Measurements from ENCODE around the gene PKNOX2. TPM values are rescaled to one million over a fixed set of nuclear protein-coding genes. Genes with fewer than 3 reads are reported as not detected.

The PKNOX2 gene
- total RNA-seq, 1 donor from 2014 or later, result 7.6 TPM

GRCh38 chr11:125399945-125400344 is 235.4 kb downstream of the PKNOX2 start:
- intact Hi-C loops (cut with micrococcal nuclease), result loop anchor here (10.0 kb wide), 1 partner anchor 235 kb away; the partner anchor contains the start of gene PKNOX2
- ATAC-seq, result no peak

GRCh38 chr11:125401235-125401634 is 236.7 kb downstream of the PKNOX2 start:
- intact Hi-C loops (cut with micrococcal nuclease), result loop anchor here (10.0 kb wide), 1 partner anchor 236 kb away; the partner anchor contains the start of gene PKNOX2
- ATAC-seq, result no peak
- DNase-seq, result no peak

More at GRCh38 chr11:125399945-125400344, 235.4 kb downstream of the PKNOX2 start:
- no peak for DNase-seq

- intact Hi-C loops (cut with micrococcal nuclease), result loop anchor here (10.0 kb wide), 1 partner anchor 237 kb away; the partner anchor contains the start of gene PKNOX2
- ATAC-seq (peak; percentile 14), DNase-seq (no peak)
These were observed 237.2 kb downstream of the PKNOX2 start for GRCh38 chr11:125401746-125402145.

GRCh38 chr11:125402435-125402834 is 237.9 kb downstream of the PKNOX2 start:
- intact Hi-C loops (cut with micrococcal nuclease), result loop anchor here (10.0 kb wide), 1 partner anchor 238 kb away; the partner anchor contains the start of gene PKNOX2
- no peak for ATAC-seq
- DNase-seq, result no peak

GRCh38 chr11:125404157-125404810 is 239.7 kb downstream of the PKNOX2 start:
- intact Hi-C loops (cut with micrococcal nuclease), result loop anchor here (10.0 kb wide), 1 partner anchor 239 kb away; the partner anchor contains the start of gene PKNOX2
- ATAC-seq (no peak), DNase-seq (no peak)

- DNase-seq (peak; percentile 81), ATAC-seq (peak; percentile 86)
- intact Hi-C loops (cut with micrococcal nuclease), result loop anchor here (10.0 kb wide), 1 partner anchor 240 kb away; the partner anchor contains the start of gene PKNOX2
These were observed 240.6 kb downstream of the PKNOX2 start for GRCh38 chr11:125404811-125405790.

GRCh38 chr11:125407046-125407445 is 242.5 kb downstream of the PKNOX2 start:
- DNase-seq (no peak), ATAC-seq (no peak)
- intact Hi-C loops (cut with micrococcal nuclease), result loop anchor here (10.0 kb wide), 1 partner anchor 242 kb away; the partner anchor contains the start of gene PKNOX2

- ATAC-seq (peak; percentile 84), DNase-seq (peak; percentile 76)
- intact Hi-C loops (cut with micrococcal nuclease), result loop anchor here (10.0 kb wide), 1 partner anchor 244 kb away; the partner anchor contains the start of gene PKNOX2
These were observed 243.8 kb downstream of the PKNOX2 start for GRCh38 chr11:125408311-125408711.

GRCh38 chr11:125410091-125410490 is 245.5 kb downstream of the PKNOX2 start:
- DNase-seq, result no peak
- ATAC-seq, result no peak
- intact Hi-C loops (cut with micrococcal nuclease), result no loop called here

GRCh38 chr11:125412177-125412496 is 247.6 kb downstream of the PKNOX2 start:
- ATAC-seq (no peak), DNase-seq (no peak)
- intact Hi-C loops (cut with micrococcal nuclease), result no loop called here

GRCh38 chr11:125412509-125412908 is 248.0 kb downstream of the PKNOX2 start:
- ATAC-seq (no peak), DNase-seq (no peak)
- intact Hi-C loops (cut with micrococcal nuclease), result no loop called here

GRCh38 chr11:125413226-125413625 is 248.7 kb downstream of the PKNOX2 start:
- intact Hi-C loops (cut with micrococcal nuclease), result no loop called here
- ATAC-seq (no peak), DNase-seq (no peak)

- no peak for ATAC-seq
- intact Hi-C loops (cut with micrococcal nuclease), result no loop called here
- no peak for DNase-seq
These were observed 249.6 kb downstream of the PKNOX2 start for GRCh38 chr11:125414121-125414520.

GRCh38 chr11:125416981-125417935 is 252.7 kb downstream of the PKNOX2 start:
- intact Hi-C loops (cut with micrococcal nuclease), result no loop called here
- no peak for DNase-seq
- ATAC-seq, result peak; percentile 79

GRCh38 chr11:125418396-125418795 is 253.8 kb downstream of the PKNOX2 start:
- ATAC-seq (peak; percentile 74), DNase-seq (peak; percentile 47)
- intact Hi-C loops (cut with micrococcal nuclease), result no loop called here

GRCh38 chr11:125422681-125423080 is 258.1 kb downstream of the PKNOX2 start:
- intact Hi-C loops (cut with micrococcal nuclease), result no loop called here
- no peak for ATAC-seq
- DNase-seq, result no peak

GRCh38 chr11:125423247-125423849 is 258.8 kb downstream of the PKNOX2 start:
- no peak for DNase-seq
- no peak for ATAC-seq
- intact Hi-C loops (cut with micrococcal nuclease), result no loop called here

GRCh38 chr11:125425601-125426000 is 261.1 kb downstream of the PKNOX2 start:
- intact Hi-C loops (cut with micrococcal nuclease), result no loop called here
- peak; percentile 96 for ATAC-seq
- peak; percentile 82 for DNase-seq

Measured in left ventricle myocardium superior (tissue), 1 donor.